HG03565 (cell line): ENCODE data around the gene NUDT19.
"Not testable (repeated sequence)": the region's sequence is repeated elsewhere in the genome, so short reads cannot be mapped to it uniquely, and the experiment has no call there.

Experiments
- ATAC-seq: cut with Tn5 transposase; IDR thresholded peaks from one replicate; pipeline ENCODE4 v1.9.1; 2021; ENCODE audit warnings: mild to moderate bottlenecking, moderate library complexity; ENCODE audit not compliant: unreplicated experiment

NUDT19 gene

GRCh38 chr19:32708457-32708856, 16.8 kb downstream of the NUDT19 start:
- no peak for ATAC-seq

GRCh38 chr19:32709032-32709431, 17.4 kb downstream of the NUDT19 start:
- ATAC-seq: no peak

- no peak for ATAC-seq
These were observed 20.1 kb downstream of the NUDT19 start for GRCh38 chr19:32711747-32712146.

- not testable (repeated sequence) for ATAC-seq
These were observed 24.6 kb downstream of the NUDT19 start for GRCh38 chr19:32716203-32716602.

- no peak for ATAC-seq
These were observed 25.9 kb downstream of the NUDT19 start for GRCh38 chr19:32717496-32717895.

- ATAC-seq: no peak
These were observed 26.7 kb downstream of the NUDT19 start for GRCh38 chr19:32718286-32718685.

GRCh38 chr19:32719611-32720059, 28.0 kb downstream of the NUDT19 start, which contains the start of gene TDRD12:
Gene TDRD12 (plus strand): TSS chr19:32719767. CDS start chr19:32720073, 306 bp downstream.
- no peak for ATAC-seq

GRCh38 chr19:32720216-32720935, 28.8 kb downstream of the NUDT19 start:
- ATAC-seq: no peak

GRCh38 chr19:32720936-32721250, 29.3 kb downstream of the NUDT19 start:
- ATAC-seq: no peak

- no peak for ATAC-seq
These were observed 44.3 kb downstream of the NUDT19 start for GRCh38 chr19:32735936-32736335.

GRCh38 chr19:32743021-32743420, 51.4 kb downstream of the NUDT19 start:
- ATAC-seq: no peak

- ATAC-seq: no peak
These were observed 51.8 kb downstream of the NUDT19 start for GRCh38 chr19:32743447-32743846.

- no peak for ATAC-seq
These were observed 53.1 kb downstream of the NUDT19 start for GRCh38 chr19:32744555-32745325.

- not testable (repeated sequence) for ATAC-seq
These were observed 54.1 kb downstream of the NUDT19 start for GRCh38 chr19:32745594-32746251.

- not testable (repeated sequence) for ATAC-seq
These were observed 55.1 kb downstream of the NUDT19 start for GRCh38 chr19:32746631-32747196.

GRCh38 chr19:32748497-32748896, 56.9 kb downstream of the NUDT19 start:
- ATAC-seq: no peak

- ATAC-seq: no peak
These were observed 57.3 kb downstream of the NUDT19 start for GRCh38 chr19:32748948-32749347.

- ATAC-seq: no peak
These were observed 57.7 kb downstream of the NUDT19 start for GRCh38 chr19:32749361-32749760.

GRCh38 chr19:32750441-32751055, 58.9 kb downstream of the NUDT19 start:
- no peak for ATAC-seq

GRCh38 chr19:32751066-32751465, 59.4 kb downstream of the NUDT19 start:
- ATAC-seq: no peak

- ATAC-seq: no peak
These were observed 65.6 kb downstream of the NUDT19 start for GRCh38 chr19:32757189-32757588.
